ENCODE data around the gene ARHGAP6. TPM values are rescaled to one million over a fixed set of nuclear protein-coding genes. Genes with fewer than 3 reads are reported as not detected.

ARHGAP6 gene
- total RNA-seq, 1 experiment from 2014 or later = not detected

GRCh38 chrX:11113731-11114130, 552.0 kb downstream of the ARHGAP6 start:
- DNase-seq (ENCODE audit: low spot score) = no peak
- in situ Hi-C loops (cut with HindIII; ENCODE audit: low sequenced_read_pairs) = no loop called here

- in situ Hi-C loops (cut with HindIII; ENCODE audit: low sequenced_read_pairs) = no loop called here
- DNase-seq (ENCODE audit: low spot score) = no peak
Observed at GRCh38 chrX:11111947-11112346, 553.8 kb downstream of the ARHGAP6 start.

GRCh38 chrX:11111037-11111851, 554.5 kb downstream of the ARHGAP6 start, which contains the start of gene HCCS:
TSS of gene HCCS (plus strand) at chrX:11111332. CDS start at chrX:11112061, 729 bp downstream.
- in situ Hi-C loops (cut with HindIII; ENCODE audit: low sequenced_read_pairs) = no loop called here
- DNase-seq (ENCODE audit: low spot score) = peak; percentile 88

- no peak for DNase-seq (ENCODE audit: low spot score)
- in situ Hi-C loops (cut with HindIII; ENCODE audit: low sequenced_read_pairs) = no loop called here
Observed at GRCh38 chrX:11109968-11110367, 555.8 kb downstream of the ARHGAP6 start.

GRCh38 chrX:11108253-11108941, 557.3 kb downstream of the ARHGAP6 start:
- in situ Hi-C loops (cut with HindIII; ENCODE audit: low sequenced_read_pairs) = no loop called here
- no peak for DNase-seq (ENCODE audit: low spot score)

- no peak for DNase-seq (ENCODE audit: low spot score)
- in situ Hi-C loops (cut with HindIII; ENCODE audit: low sequenced_read_pairs) = no loop called here
Observed at GRCh38 chrX:11105080-11105479, 560.6 kb downstream of the ARHGAP6 start.

GRCh38 chrX:11103751-11104150, 562.0 kb downstream of the ARHGAP6 start:
- in situ Hi-C loops (cut with HindIII; ENCODE audit: low sequenced_read_pairs) = no loop called here

GRCh38 chrX:11103006-11103405, 562.7 kb downstream of the ARHGAP6 start:
- in situ Hi-C loops (cut with HindIII; ENCODE audit: low sequenced_read_pairs) = no loop called here
- DNase-seq (ENCODE audit: low spot score) = no peak

More at GRCh38 chrX:11103751-11104150, 562.0 kb downstream of the ARHGAP6 start:
- DNase-seq (ENCODE audit: low spot score) = no peak

- in situ Hi-C loops (cut with HindIII; ENCODE audit: low sequenced_read_pairs) = no loop called here
- peak; percentile 10 for DNase-seq (ENCODE audit: low spot score)
Observed at GRCh38 chrX:11100281-11101035, 565.3 kb downstream of the ARHGAP6 start.

GRCh38 chrX:11099465-11099864, 566.3 kb downstream of the ARHGAP6 start:
- in situ Hi-C loops (cut with HindIII; ENCODE audit: low sequenced_read_pairs) = no loop called here
- no peak for DNase-seq (ENCODE audit: low spot score)

GRCh38 chrX:11097933-11098332, 567.8 kb downstream of the ARHGAP6 start:
- no peak for DNase-seq (ENCODE audit: low spot score)
- in situ Hi-C loops (cut with HindIII; ENCODE audit: low sequenced_read_pairs) = no loop called here

GRCh38 chrX:11089802-11090201, 575.9 kb downstream of the ARHGAP6 start:
- in situ Hi-C loops (cut with HindIII; ENCODE audit: low sequenced_read_pairs) = no loop called here
- DNase-seq (ENCODE audit: low spot score) = no peak

Other genes with a start within 250 kb of the ARHGAP6 start
- 23.8 and 27.0 TPM in 2 replicates for gene MSL3, start 92.3 kb upstream of the ARHGAP6 start, total RNA-seq (2014; rRNA removed; shearing (Covaris generic))